Thyroid gland (tissue), 4 donors: Measurements from ENCODE around the gene LONP2.

Experiments used
- POLR2A ChIP-seq, 2 donors: fragments of 450-650 bp; IDR thresholded peaks; one replicate each; pipeline ENCODE4 v1.6.1; 2017; ENCODE audit warnings: antibody characterized with exemption in 2 of 2, mild to moderate bottlenecking in 2 of 2, moderate library complexity in 1 of 2
- TF ChIP-seq, protein P1 (sequence below), 6 experiments: fragments of 200-600 bp in 3 of 6; fragments of 450-650 bp in 3 of 6; sonication (generic) in 3 of 6; IDR thresholded peaks; one replicate each; pipeline ENCODE4 v1.5.1; 2016 to 2019; ENCODE audit warnings: antibody characterized with exemption in 6 of 6, mild to moderate bottlenecking in 2 of 6, inconsistent platforms in 1 of 6, moderate library complexity in 1 of 6

DNA sequence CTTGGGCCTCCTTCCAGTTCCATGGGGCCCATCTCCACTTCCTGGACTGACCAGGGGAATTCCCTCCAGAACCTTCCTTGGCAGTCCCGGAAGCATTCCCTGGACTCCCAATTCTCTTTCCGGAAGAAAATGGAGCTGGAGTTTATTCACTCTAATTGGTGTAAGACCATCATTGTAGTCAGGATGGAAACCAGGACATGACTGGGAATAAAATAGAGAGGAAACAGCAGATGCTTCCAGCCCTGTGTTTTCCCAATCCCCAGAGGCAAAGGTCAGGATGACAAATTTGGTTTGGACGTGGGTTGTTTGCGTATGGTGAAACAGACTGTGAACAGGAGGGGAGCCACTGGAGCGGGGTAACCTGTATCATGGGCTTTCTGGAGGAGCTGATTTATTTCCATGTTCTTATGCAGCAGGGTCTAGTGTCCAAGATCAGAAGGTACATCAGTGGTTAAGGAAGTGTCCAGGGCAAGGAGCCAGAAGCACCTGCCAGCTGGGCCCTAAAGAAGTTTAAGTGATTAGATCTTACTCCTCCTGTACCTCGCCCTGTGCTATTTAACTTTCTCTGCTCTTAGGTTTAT lies 8.5 kb upstream of the LONP2 start:
- no peak for TF ChIP-seq POLR2A (IDR thresholded peaks at IDR 0.05)
- TF ChIP-seq, protein P1, sequence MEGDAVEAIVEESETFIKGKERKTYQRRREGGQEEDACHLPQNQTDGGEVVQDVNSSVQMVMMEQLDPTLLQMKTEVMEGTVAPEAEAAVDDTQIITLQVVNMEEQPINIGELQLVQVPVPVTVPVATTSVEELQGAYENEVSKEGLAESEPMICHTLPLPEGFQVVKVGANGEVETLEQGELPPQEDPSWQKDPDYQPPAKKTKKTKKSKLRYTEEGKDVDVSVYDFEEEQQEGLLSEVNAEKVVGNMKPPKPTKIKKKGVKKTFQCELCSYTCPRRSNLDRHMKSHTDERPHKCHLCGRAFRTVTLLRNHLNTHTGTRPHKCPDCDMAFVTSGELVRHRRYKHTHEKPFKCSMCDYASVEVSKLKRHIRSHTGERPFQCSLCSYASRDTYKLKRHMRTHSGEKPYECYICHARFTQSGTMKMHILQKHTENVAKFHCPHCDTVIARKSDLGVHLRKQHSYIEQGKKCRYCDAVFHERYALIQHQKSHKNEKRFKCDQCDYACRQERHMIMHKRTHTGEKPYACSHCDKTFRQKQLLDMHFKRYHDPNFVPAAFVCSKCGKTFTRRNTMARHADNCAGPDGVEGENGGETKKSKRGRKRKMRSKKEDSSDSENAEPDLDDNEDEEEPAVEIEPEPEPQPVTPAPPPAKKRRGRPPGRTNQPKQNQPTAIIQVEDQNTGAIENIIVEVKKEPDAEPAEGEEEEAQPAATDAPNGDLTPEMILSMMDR (IDR thresholded peaks at IDR 0.05), result no peak
